ENCODE results near the gene MYRIP.

The MYRIP gene

DNA sequence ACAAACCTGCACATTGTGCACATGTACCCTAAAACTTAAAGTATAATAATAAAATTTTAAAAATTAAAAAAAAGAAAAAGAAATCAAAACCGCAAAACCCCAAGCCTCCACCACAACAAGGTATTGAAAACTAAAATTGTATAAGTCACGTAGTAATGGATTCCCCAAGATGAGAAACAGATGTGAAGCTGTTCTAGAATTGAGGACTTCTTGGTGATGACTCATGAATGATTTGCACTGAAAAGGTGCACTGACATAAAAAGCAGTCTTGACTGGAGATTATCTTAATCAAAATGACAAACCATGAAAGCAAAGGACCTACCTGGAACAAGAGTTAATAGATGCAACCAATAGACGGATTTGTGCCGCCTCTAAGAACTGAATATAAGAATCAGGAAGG, 225.8 kb downstream of the MYRIP start:
- DNase-seq (ENCODE audit: insufficient read length, low spot score): no peak
- FAIRE-seq: no peak
- TF ChIP-seq SPI1 (IDR thresholded peaks at IDR 0.05; ENCODE audit: low read depth, low read length) (no peak), PAX5 (IDR thresholded peaks at IDR 0.05; ENCODE audit: insufficient read depth, low read length, severe bottlenecking) (no peak), POLR2A (IDR thresholded peaks at IDR 0.05; ENCODE audit: low read depth, low read length) (no peak), TAF1 (IDR thresholded peaks at IDR 0.05; ENCODE audit: low read depth, low read length) (no peak)

DNA sequence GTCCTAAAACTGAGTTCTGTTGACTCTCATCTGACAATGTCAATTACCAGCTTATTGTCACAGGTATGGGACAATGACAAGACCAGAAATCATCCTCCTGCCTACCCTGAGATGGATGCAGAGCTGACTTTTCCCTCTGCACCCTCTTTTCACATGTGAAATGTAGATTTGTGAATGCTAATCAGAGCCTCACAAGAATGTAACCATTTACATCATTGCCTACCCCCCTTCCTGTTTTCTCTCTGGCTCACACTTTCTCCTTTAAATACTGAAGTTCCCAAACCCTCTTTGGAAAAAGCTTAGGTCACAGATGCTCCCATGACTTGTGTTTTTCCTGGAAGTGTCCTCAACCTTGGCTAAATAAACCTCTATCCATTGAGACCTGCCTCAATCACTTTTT, 228.2 kb downstream of the MYRIP start:
- no peak for TF ChIP-seq PAX5 (IDR thresholded peaks at IDR 0.05; ENCODE audit: insufficient read depth, low read length, severe bottlenecking)
- TF ChIP-seq POLR2AphosphoS5 (IDR thresholded peaks at IDR 0.05; ENCODE audit: low read depth, low read length): no peak
- TF ChIP-seq SPI1 (IDR thresholded peaks at IDR 0.05; ENCODE audit: low read depth, low read length): no peak
- no peak for TF ChIP-seq POU2F2 (IDR thresholded peaks at IDR 0.05; ENCODE audit: low read depth, low read length)
- no peak for TF ChIP-seq TAF1 (IDR thresholded peaks at IDR 0.05; ENCODE audit: low read depth, low read length)
- no peak for TF ChIP-seq POLR2A (IDR thresholded peaks at IDR 0.05; ENCODE audit: low read depth, low read length)
- DNase-seq (ENCODE audit: insufficient read length, low spot score) (no peak), FAIRE-seq (no peak)

DNA sequence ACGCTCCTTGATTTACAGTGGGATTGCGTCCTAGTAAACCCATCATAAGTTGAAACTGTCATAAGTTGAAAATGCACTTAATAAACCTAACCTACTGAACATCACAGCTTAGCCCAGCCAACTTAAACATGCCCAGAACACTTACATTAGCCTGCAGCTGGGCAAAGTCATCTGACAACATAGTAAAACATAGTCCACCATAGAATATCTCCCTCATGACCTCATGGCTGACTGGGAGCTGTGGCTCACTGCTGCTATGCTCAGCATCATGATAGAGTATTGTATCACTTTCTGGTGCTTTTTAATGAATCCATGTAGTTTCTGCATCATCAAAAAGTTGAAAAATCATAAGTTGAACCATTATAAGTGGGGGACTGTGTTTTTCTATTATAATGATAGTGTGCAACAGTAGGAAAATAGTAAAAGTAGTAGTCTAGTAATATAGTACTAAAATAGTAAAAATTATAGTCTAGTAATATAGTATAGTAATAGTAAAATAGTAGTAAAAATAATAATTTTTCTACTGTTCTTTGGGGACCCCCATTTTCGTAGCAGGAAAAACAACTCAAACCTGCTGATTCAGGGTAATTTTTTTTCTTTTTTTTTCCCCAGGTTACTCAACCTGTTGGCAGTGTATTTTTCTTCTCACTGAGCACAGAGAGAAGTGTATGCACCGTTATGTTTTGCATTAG, 233.5 kb downstream of the MYRIP start:
- DNase-seq (ENCODE audit: insufficient read length, low spot score): no peak
- FAIRE-seq: no peak
- TF ChIP-seq PAX5 (IDR thresholded peaks at IDR 0.05; ENCODE audit: insufficient read depth, low read length, severe bottlenecking): no peak

DNA sequence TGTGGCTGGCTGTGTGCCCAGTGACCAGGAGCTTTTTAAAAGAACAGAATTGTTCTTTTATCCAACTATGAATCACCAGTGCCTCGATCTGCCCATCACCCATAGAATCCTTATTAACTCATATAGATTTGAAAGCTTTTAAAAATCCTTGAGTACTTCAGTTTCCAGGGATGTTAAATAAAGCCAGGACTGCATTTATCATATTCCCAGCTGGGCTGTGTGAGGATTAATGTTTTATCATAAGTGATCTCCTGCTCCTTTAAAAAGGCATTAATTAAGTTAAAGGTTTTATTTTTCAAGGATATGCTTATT, 234.0 kb downstream of the MYRIP start:
- FAIRE-seq: no peak
- DNase-seq (ENCODE audit: insufficient read length, low spot score): no peak
- TF ChIP-seq TAF1 (IDR thresholded peaks at IDR 0.05; ENCODE audit: low read depth, low read length) (no peak), SPI1 (IDR thresholded peaks at IDR 0.05; ENCODE audit: low read depth, low read length) (no peak), PAX5 (IDR thresholded peaks at IDR 0.05; ENCODE audit: insufficient read depth, low read length, severe bottlenecking) (no peak), POLR2A (IDR thresholded peaks at IDR 0.05; ENCODE audit: low read depth, low read length) (no peak), POLR2AphosphoS5 (IDR thresholded peaks at IDR 0.05; ENCODE audit: low read depth, low read length) (no peak), POU2F2 (IDR thresholded peaks at IDR 0.05; ENCODE audit: low read depth, low read length) (no peak)

DNA sequence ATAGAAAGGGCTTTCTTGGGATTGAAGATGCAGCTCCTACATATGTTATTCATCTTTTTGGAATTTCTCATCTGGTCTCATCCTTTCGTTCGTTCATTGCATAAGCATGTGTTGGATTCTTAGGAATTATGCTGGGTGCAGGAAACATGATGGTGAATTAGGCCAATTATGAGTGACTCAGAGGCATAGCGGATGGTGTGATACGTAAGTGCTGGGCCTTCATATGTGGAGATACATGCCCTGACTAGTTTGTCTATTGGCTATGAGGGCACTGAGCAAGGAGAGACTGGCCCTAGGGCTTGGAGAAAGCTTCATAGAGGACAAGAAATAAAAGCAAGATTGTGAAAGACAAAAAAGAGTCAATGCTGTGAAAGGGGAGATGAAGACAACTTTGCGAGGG, 235.1 kb downstream of the MYRIP start:
- no peak for TF ChIP-seq POLR2A (IDR thresholded peaks at IDR 0.05; ENCODE audit: low read depth, low read length)
- no peak for TF ChIP-seq PAX5 (IDR thresholded peaks at IDR 0.05; ENCODE audit: insufficient read depth, low read length, severe bottlenecking)
- no peak for TF ChIP-seq POU2F2 (IDR thresholded peaks at IDR 0.05; ENCODE audit: low read depth, low read length)
- TF ChIP-seq POLR2AphosphoS5 (IDR thresholded peaks at IDR 0.05; ENCODE audit: low read depth, low read length): no peak
- no peak for TF ChIP-seq TAF1 (IDR thresholded peaks at IDR 0.05; ENCODE audit: low read depth, low read length)
- no peak for TF ChIP-seq SPI1 (IDR thresholded peaks at IDR 0.05; ENCODE audit: low read depth, low read length)
- DNase-seq (ENCODE audit: insufficient read length, low spot score) (no peak), FAIRE-seq (no peak)

DNA sequence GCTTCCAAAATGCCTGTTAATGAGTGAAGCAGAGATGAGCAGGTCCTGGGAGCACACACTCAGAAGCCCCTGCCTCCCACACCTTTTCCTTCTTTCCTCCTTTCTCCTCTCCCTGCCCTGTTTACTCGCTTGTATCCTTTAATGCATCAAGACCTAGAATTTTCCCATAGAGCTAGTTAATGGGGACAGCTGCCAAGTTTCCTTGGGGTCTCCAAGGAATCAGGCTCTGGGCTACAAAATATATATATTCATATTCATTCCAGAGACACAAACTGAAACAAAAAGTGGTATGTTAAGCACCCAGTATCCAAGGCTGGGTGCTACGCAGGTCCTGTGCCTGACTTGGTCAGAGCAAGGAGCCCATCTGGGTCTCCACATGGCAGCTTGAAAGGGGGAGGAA, 235.6 kb downstream of the MYRIP start:
- TF ChIP-seq TAF1 (IDR thresholded peaks at IDR 0.05; ENCODE audit: low read depth, low read length) (no peak), PAX5 (IDR thresholded peaks at IDR 0.05; ENCODE audit: insufficient read depth, low read length, severe bottlenecking) (no peak), POU2F2 (IDR thresholded peaks at IDR 0.05; ENCODE audit: low read depth, low read length) (no peak), SPI1 (IDR thresholded peaks at IDR 0.05; ENCODE audit: low read depth, low read length) (no peak), POLR2AphosphoS5 (IDR thresholded peaks at IDR 0.05; ENCODE audit: low read depth, low read length) (no peak), POLR2A (IDR thresholded peaks at IDR 0.05; ENCODE audit: low read depth, low read length) (no peak)
- DNase-seq (ENCODE audit: insufficient read length, low spot score) (no peak), FAIRE-seq (no peak)

DNA sequence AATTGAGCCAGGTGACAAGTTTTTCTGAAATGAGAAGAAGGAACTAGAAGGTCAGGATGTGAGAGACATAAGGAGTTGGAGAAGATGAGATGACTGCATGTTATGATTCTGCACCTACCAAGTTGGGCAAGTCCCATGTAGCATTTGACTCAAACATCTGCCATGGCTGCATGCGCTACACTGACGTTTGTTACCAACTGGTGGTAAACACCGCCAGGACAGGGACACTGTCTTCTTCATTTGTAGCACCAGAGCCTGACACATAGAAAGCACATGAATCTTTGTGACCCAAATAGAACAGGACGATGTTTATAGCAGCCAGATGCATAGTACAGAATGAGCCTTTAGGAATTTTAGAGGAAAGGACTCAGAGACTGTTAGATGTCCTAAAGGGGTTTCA, 236.7 kb downstream of the MYRIP start:
- FAIRE-seq: no peak
- TF ChIP-seq POU2F2 (IDR thresholded peaks at IDR 0.05; ENCODE audit: low read depth, low read length) (no peak), PAX5 (IDR thresholded peaks at IDR 0.05; ENCODE audit: insufficient read depth, low read length, severe bottlenecking) (no peak), TAF1 (IDR thresholded peaks at IDR 0.05; ENCODE audit: low read depth, low read length) (no peak), POLR2A (IDR thresholded peaks at IDR 0.05; ENCODE audit: low read depth, low read length) (no peak), POLR2AphosphoS5 (IDR thresholded peaks at IDR 0.05; ENCODE audit: low read depth, low read length) (no peak), SPI1 (IDR thresholded peaks at IDR 0.05; ENCODE audit: low read depth, low read length) (no peak)
- DNase-seq (ENCODE audit: insufficient read length, low spot score): no peak

DNA sequence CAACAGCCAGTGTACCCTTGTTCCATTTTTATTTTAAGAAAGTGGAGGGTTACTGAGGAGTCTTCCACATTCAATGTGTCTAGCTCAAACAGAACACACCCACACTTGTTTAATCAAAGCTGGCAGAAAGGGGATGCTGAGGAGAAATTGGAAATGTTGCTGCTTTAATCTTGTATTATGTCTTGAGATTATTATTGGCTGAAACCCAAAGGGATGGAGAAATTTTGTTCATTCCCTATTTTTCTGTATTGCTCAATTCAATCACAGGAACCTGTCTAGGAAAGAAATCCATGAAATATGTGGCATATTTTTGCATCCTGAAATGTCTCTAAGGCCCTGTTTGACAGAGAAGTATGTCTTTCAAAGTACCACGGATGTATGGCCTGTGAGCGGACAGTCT, 238.0 kb downstream of the MYRIP start:
- no peak for FAIRE-seq
- TF ChIP-seq POLR2A (IDR thresholded peaks at IDR 0.05; ENCODE audit: low read depth, low read length): no peak
- TF ChIP-seq POU2F2 (IDR thresholded peaks at IDR 0.05; ENCODE audit: low read depth, low read length): no peak
- TF ChIP-seq TAF1 (IDR thresholded peaks at IDR 0.05; ENCODE audit: low read depth, low read length): no peak
- TF ChIP-seq PAX5 (IDR thresholded peaks at IDR 0.05; ENCODE audit: insufficient read depth, low read length, severe bottlenecking): no peak
- no peak for TF ChIP-seq SPI1 (IDR thresholded peaks at IDR 0.05; ENCODE audit: low read depth, low read length)
- no peak for TF ChIP-seq POLR2AphosphoS5 (IDR thresholded peaks at IDR 0.05; ENCODE audit: low read depth, low read length)

DNA sequence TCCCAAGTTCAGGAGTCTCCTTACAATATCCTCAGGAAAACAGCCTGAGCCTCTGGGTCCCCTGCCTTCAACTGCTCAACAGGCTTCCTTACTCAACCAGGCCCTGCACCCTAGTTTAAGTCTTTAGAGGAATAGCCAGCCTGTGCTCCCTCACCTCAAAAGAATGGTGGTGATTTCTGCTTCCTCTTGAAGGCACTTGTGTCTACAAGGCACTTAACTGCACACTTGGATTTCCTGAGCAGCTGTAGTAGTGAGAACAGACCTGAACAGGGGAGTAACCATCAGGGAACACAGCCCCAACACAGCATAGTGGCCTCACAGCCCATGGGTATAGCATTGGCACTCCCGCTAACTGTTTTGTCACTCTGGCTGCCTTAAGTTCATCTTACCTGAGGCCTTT, 244.3 kb downstream of the MYRIP start:
- DNase-seq (ENCODE audit: insufficient read length, low spot score): no peak
- FAIRE-seq: no peak
- TF ChIP-seq TAF1 (IDR thresholded peaks at IDR 0.05; ENCODE audit: low read depth, low read length) (no peak), POLR2A (IDR thresholded peaks at IDR 0.05; ENCODE audit: low read depth, low read length) (no peak), PAX5 (IDR thresholded peaks at IDR 0.05; ENCODE audit: insufficient read depth, low read length, severe bottlenecking) (no peak), POLR2AphosphoS5 (IDR thresholded peaks at IDR 0.05; ENCODE audit: low read depth, low read length) (no peak), POU2F2 (IDR thresholded peaks at IDR 0.05; ENCODE audit: low read depth, low read length) (no peak), SPI1 (IDR thresholded peaks at IDR 0.05; ENCODE audit: low read depth, low read length) (no peak)

More for the DNA sequence above, 238.0 kb downstream of the MYRIP start:
- DNase-seq (ENCODE audit: insufficient read length, low spot score): no peak

DNA sequence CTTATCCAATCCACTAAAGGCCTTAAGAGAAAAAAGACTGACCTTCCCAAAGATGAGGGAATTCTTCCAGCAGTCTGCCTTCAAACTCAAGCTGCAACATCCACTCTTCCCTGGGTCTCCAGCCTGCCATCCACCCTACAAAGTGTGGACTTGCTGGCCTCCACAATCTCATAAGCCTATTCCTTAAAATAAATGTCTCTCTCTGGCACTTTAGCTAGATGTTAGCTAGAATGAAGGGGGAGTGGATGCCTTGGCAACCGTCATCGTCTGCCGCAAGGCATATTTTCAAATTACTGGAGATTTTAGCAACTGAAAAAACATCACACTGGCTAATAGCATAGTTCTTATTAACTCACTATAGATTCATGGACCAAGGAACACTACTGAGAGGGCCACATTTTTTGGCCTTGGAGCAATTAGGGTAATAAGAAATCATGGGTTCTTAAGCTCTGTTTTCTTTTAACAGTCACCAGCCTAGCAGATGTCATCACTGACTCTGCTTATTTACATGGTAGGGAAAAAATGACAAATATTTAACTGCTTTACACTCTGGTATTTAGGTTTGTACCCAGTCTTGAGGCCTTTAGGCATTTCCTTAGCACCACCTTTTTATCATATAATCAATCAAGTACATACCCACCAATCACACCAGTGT, 245.3 kb downstream of the MYRIP start:
- DNase-seq (ENCODE audit: insufficient read length, low spot score) (no peak), FAIRE-seq (no peak)
- TF ChIP-seq POLR2AphosphoS5 (IDR thresholded peaks at IDR 0.05; ENCODE audit: low read depth, low read length) (no peak), PAX5 (IDR thresholded peaks at IDR 0.05; ENCODE audit: insufficient read depth, low read length, severe bottlenecking) (no peak), SPI1 (IDR thresholded peaks at IDR 0.05; ENCODE audit: low read depth, low read length) (no peak), POLR2A (IDR thresholded peaks at IDR 0.05; ENCODE audit: low read depth, low read length) (no peak), POU2F2 (IDR thresholded peaks at IDR 0.05; ENCODE audit: low read depth, low read length) (no peak)

All from GM12891 (cell line).